Adrenal gland (tissue), 12 donors: Measurements from ENCODE around the gene SEMA6A. TPM values are rescaled to one million over a fixed set of nuclear protein-coding genes. Genes with fewer than 3 reads are reported as not detected.

Experiments used
- DNase-seq, 7 donors: peaks; one replicate each; pipeline ENCODE4 v3.0.0-alpha.2; 2019 to 2020
- H3K27ac ChIP-seq, 5 donors: fragments of 200-600 bp; sonication (generic) in 4 of 5; 1 replicate in 3 of 5; 2 replicates in 2 of 5; pipeline versions ENCODE4 v1.5.1 to v1.8.0; 2016 to 2020; ENCODE audit warnings: mild to moderate bottlenecking in 1 of 5
- H3K27me3 ChIP-seq: fragments of 200-600 bp; 2 replicates; pipeline ENCODE4 v1.8.0; 2021
- H3K36me3 ChIP-seq, 2 donors: fragments of 200-600 bp; replicated peaks in 1 of 2; 1 replicate in 1 of 2; 2 replicates in 1 of 2; pipeline versions ENCODE4 v1.5.1 to v1.8.0; 2018 to 2022
- H3K4me1 ChIP-seq, 2 donors: fragments of 200-600 bp; replicated peaks in 1 of 2; 1 replicate in 1 of 2; 2 replicates in 1 of 2; pipeline versions ENCODE4 v1.5.1 to v1.8.0; 2018 to 2021
- H3K4me3 ChIP-seq, 4 donors: fragments of 200-600 bp; sonication (generic) in 3 of 4; one replicate each; pipeline ENCODE4 v1.5.1; 2016 to 2018
- H3K9me3 ChIP-seq, 3 donors: fragments of 200-600 bp; sonication (generic) in 1 of 3; replicated peaks in 1 of 3; 1 replicate in 2 of 3; 2 replicates in 1 of 3; pipeline versions ENCODE4 v1.5.1 to v1.8.0; 2016 to 2021
- POLR2A ChIP-seq, 2 donors: fragments of 450-650 bp; IDR thresholded peaks; one replicate each; pipeline ENCODE4 v1.6.1; 2017; ENCODE audit warnings: antibody characterized with exemption in 2 of 2, mild to moderate bottlenecking in 2 of 2, moderate library complexity in 1 of 2
- WGBS, 4 donors: extraction: QIAGEN DNeasy Blood & Tissue Kit in 2 of 4; methylation state at CpG; one replicate each; pipeline versions ENCODE4 v1.1.5 to v1.1.7; 2013 to 2017; 5-methylcytosine and 5-hydroxymethylcytosine counted together
- intact Hi-C, 2 donors: fragments of 100-400 bp; cut with DNase I; formaldehyde crosslinking; loops; one replicate each; pipeline versions ENCODE4 v1.14.1 to v1.15.0; 2022 to 2023
- polyA plus RNA-seq, 3 donors: library from polyadenylated mRNA; stranded (reverse); fragments of 200-250 nt in 2 of 3; fragments of 350-450 nt in 1 of 3; fragmentation: Illumina TruSeq in 1 of 3; extraction: RNeasy Lipid Tissue Mini Kit (QIAGEN cat#74804) in 1 of 3; gene quantifications; one replicate each; pipeline ENCODE4 v1.2.3, GENCODE V29; 2013 to 2014
- total RNA-seq, 9 donors: library from RNA; depleted of rRNA in 4 of 9; stranded (reverse); fragments of >200 nt in 4 of 9; fragments of 120-200 nt in 1 of 9; fragmentation: NEBNext Ultra II Directional in 1 of 9; extraction: Animal tissue kit (Norgen Biotek cat#: 25700) in 1 of 9; gene quantifications; one replicate each; pipeline versions ENCODE4 v1.1.0 to v1.2.4, GENCODE V29; 2013 to 2023
- TF ChIP-seq, protein P1 (sequence below), 6 experiments: fragments of 450-650 bp in 4 of 6; fragments of 200-600 bp in 2 of 6; sonication (generic) in 1 of 6; IDR thresholded peaks; 1 replicate in 5 of 6; 2 replicates in 1 of 6; pipeline versions ENCODE4 v1.5.1 to v1.8.0; 2016 to 2021; ENCODE audit warnings: antibody characterized with exemption in 6 of 6, mild to moderate bottlenecking in 2 of 6, moderate library complexity in 1 of 6
- donor health status: healthy with polysubstance abuse.
- donor health status: Bipolar disorder and iron deficiency.
- donor health status: DM: yes; HTN: yes; CAD: no.
- donor health status: DM: no; HTN: no; CAD: no.
- donor health status: DM: no; HTN: no; CAD: no.
- donor health status: DM: yes; HTN: yes; CAD: no.

SEMA6A gene
- total and polyA plus RNA-seq, 12 donors: 55.1 to 182 (median 124) TPM

DNA sequence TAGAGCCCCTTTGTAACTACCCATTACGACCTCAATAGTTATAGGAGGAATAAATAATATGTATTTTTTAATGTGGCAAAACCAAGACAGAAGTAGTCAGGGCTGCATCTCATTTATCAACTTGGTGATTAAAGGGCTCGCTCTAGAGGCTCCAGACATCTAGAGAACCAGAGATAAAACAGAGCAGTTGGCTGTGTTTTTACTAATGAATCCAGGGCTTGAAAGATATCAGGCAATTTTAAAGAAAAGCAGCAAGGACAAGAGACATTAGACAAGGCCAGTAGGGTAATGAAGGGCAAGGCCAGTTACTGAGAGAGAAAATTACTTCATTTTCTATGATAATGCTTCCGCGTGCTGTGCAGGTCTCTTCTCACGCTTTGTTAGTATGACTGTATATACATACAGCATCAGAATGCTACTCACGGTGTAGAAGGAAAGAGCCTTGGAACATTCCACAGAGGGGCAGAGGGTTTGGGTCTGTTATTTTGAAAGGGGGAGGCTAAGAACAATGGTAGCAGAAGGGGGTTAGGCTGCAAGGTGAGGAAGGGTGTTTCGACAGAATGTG lies 110.4 kb downstream of the SEMA6A start:
- no peak overlapping the region for H3K4me3 ChIP-seq
- TF ChIP-seq POLR2A (IDR thresholded peaks at IDR 0.05): no peak
- TF ChIP-seq, protein P1, sequence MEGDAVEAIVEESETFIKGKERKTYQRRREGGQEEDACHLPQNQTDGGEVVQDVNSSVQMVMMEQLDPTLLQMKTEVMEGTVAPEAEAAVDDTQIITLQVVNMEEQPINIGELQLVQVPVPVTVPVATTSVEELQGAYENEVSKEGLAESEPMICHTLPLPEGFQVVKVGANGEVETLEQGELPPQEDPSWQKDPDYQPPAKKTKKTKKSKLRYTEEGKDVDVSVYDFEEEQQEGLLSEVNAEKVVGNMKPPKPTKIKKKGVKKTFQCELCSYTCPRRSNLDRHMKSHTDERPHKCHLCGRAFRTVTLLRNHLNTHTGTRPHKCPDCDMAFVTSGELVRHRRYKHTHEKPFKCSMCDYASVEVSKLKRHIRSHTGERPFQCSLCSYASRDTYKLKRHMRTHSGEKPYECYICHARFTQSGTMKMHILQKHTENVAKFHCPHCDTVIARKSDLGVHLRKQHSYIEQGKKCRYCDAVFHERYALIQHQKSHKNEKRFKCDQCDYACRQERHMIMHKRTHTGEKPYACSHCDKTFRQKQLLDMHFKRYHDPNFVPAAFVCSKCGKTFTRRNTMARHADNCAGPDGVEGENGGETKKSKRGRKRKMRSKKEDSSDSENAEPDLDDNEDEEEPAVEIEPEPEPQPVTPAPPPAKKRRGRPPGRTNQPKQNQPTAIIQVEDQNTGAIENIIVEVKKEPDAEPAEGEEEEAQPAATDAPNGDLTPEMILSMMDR (IDR thresholded peaks at IDR 0.05): no peak
- no peaks in the 10 kb centered on the region for H3K27me3 ChIP-seq
- peaks cover 0 to 20% of the 10 kb centered on the region in 2 donors for H3K36me3 ChIP-seq
- intact Hi-C loops: no loop called here
- H3K4me1 ChIP-seq: peaks cover 16 to 38% of the 10 kb centered on the region in 2 donors
- no peak for DNase-seq
- WGBS, 4 donors: 48 to 59% (median 55%) methylated on average over 7 of the region's 7 CpGs
- no peaks in the 10 kb centered on the region for H3K9me3 ChIP-seq
- peak overlapping the region in 1 of 5 donors; percentile 42 for H3K27ac ChIP-seq

DNA sequence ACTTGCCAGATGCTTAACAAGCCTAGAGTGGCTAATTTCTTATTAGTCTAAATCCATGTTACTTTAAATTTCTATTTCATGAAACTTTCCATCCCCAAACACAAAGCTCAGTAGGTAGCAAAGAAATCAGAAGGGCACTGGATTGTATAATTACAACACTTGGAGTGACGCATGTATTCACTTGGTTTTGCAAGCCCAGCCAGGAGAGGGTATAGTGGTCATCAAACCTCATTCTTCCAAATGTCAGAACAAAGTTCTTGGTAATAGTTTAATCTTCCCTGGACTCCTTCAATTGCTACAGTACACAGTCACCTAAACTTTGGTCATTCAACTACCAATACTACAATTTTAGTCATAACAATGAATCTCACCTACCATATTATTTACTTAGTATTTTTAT lies 112.1 kb downstream of the SEMA6A start:
- TF ChIP-seq, protein P1 (IDR thresholded peaks at IDR 0.05): no peak
- no peak for TF ChIP-seq POLR2A (IDR thresholded peaks at IDR 0.05)
- H3K27ac ChIP-seq: peak overlapping the region in 1 of 5 donors; percentile 47
- intact Hi-C loops: no loop called here
- no peak overlapping the region for H3K4me3 ChIP-seq
- peaks cover 16 to 38% of the 10 kb centered on the region in 2 donors for H3K4me1 ChIP-seq
- 85 to 91% (median 88%) methylated on average over 1 of the region's 1 CpG for WGBS, 4 donors
- peaks cover 0 to 9% of the 10 kb centered on the region in 2 donors for H3K36me3 ChIP-seq
- no peaks in the 10 kb centered on the region for H3K27me3 ChIP-seq
- DNase-seq: peak in 1 of 7 donors; percentile 30
- H3K9me3 ChIP-seq: no peaks in the 10 kb centered on the region

DNA sequence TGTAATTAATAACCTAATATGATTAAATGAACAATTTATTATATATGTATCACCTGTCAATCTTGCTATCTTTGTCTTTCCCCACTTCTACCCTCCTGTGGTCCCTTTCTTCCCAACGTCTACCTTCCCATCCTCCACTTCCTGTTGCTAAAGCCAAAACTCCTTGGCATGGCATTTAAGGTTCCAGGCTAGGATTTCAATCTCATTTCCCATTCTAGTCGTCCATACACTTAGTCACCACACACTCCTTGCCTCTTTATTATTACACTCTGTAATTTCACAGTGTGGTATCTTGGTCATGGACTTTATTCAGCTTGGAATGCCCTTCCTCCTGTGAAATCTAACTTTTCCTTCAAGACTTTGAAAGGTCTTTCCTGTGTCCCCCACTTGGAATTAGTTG lies 115.3 kb downstream of the SEMA6A start:
- intact Hi-C loops: no loop called here
- Histone ChIP-seq H3K27me3 (no peaks in the 10 kb centered on the region), H3K4me1 (peaks cover 15 to 36% of the 10 kb centered on the region in 2 donors), H3K9me3 (no peaks in the 10 kb centered on the region), H3K36me3 (no peaks in the 10 kb centered on the region), H3K4me3 (no peak overlapping the region), H3K27ac (no peak overlapping the region)
- no peak for DNase-seq
- no peak for TF ChIP-seq POLR2A (IDR thresholded peaks at IDR 0.05)
- TF ChIP-seq, protein P1 (IDR thresholded peaks at IDR 0.05): no peak
- 28 to 38% (median 34%) methylated on average over 2 of the region's 2 CpGs for WGBS, 4 donors

DNA sequence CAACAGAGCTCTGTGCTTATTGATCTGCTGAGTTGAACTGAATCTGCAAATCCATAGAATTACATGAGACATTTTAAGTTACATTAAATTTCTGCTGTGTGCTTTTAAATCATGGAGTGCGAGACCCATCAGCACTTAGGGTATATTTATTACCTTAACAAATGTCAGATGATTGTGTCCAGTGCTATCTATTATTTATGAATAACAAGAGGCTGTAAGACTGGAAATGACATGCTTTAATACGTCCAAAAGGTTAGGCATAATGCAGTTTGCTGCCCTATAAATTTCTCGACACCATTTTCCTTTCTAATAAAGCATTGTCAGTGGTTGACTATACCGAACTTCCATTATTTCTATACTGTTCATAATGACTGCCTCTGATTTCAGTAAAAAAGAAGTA lies 117.6 kb downstream of the SEMA6A start:
- WGBS, 4 donors: 79 to 98% (median 97%) methylated on average over 4 of the region's 4 CpGs
- TF ChIP-seq POLR2A (IDR thresholded peaks at IDR 0.05): no peak
- TF ChIP-seq, protein P1 (IDR thresholded peaks at IDR 0.05): no peak

More for the DNA sequence above, 117.6 kb downstream of the SEMA6A start:
- Histone ChIP-seq H3K36me3 (no peaks in the 10 kb centered on the region), H3K4me1 (peaks cover 4 to 23% of the 10 kb centered on the region in 2 donors), H3K9me3 (no peaks in the 10 kb centered on the region), H3K27ac (no peak overlapping the region), H3K27me3 (no peaks in the 10 kb centered on the region), H3K4me3 (no peak overlapping the region)
- DNase-seq: no peak
- intact Hi-C loops: no loop called here
